AG04450 (cell line): ENCODE data around the gene SEMA4D. TPM values are rescaled to one million over a fixed set of nuclear protein-coding genes. Genes with fewer than 3 reads are reported as not detected.
A peak's percentile ranks its signal among the peaks of the same experiment; 100 is the strongest.

Experiments
- CTCF ChIA-PET: fragments of 300-600, 350-600 bp; formaldehyde crosslinking; extraction: SDS; loops from one replicate; lab custom pipeline; 2022; ENCODE audit warnings: antibody characterized with exemption, inconsistent platforms; lab: Charles Lee
- POLR2A ChIA-PET: fragments of 350-600 bp; formaldehyde crosslinking; extraction: SDS; loops from one replicate; lab custom pipeline; 2021; ENCODE audit warnings: antibody characterized with exemption, inconsistent platforms; lab: Yijun Ruan, JAX
- DNase-seq: peaks from one replicate; pipeline ENCODE4 v3.0.0-alpha.2; 2011; ENCODE audit warnings: low read depth, low spot score
- H3K27ac ChIP-seq: one replicate; pipeline ENCODE4 v1.5.1; 2012; ENCODE audit warnings: low read depth, low read length, control low read depth
- H3K27me3 ChIP-seq: one replicate; pipeline ENCODE4 v1.6.0; 2012; ENCODE audit warnings: low read length; ENCODE audit not compliant: control insufficient read depth, insufficient read depth
- H3K4me3 ChIP-seq: 2 replicates; pipeline ENCODE4 v1.5.1; 2011; ENCODE audit warnings: mild to moderate bottlenecking, low read depth, low read length, control low read depth
- H3K9me3 ChIP-seq: 2 replicates; pipeline ENCODE4 v1.5.1; 2012; ENCODE audit warnings: low read length; ENCODE audit not compliant: control insufficient read depth, insufficient read depth
- CTCF ChIP-seq: IDR thresholded peaks from 2 replicates; pipeline ENCODE4 v1.5.1; 2011; ENCODE audit warnings: low read depth, low read length, control low read depth, inconsistent platforms
- polyA plus RNA-seq: library from polyadenylated mRNA; depleted of rRNA; stranded (reverse); fragments of >200 nt; gene quantifications from 2 replicates; pipeline ENCODE4 v1.2.3, GENCODE V29; 2011

The SEMA4D gene
- polyA plus RNA-seq, 1 experiment, result 2.8 TPM

DNA sequence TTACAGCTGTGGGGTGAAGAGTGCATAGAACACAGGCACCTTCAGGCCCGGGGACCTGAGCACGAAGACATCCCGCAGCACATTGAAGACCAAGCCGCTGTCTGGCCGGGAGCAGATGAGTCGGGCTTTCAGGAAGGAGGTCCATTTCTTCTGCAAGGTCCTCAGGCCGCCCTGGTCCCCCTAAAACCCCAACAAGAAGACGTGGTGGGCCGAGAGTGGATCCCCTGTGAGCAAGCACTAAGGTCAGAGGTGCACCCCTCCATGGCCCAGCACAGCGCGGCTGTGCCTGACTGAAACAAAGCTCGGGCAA, 109.1 kb downstream of the SEMA4D start:
- TF ChIP-seq CTCF, result no peak
- Histone ChIP-seq H3K27me3 (no peaks in the 10 kb centered on the region), H3K4me3 (no peak overlapping the region), H3K9me3 (peaks cover 5% of the 10 kb centered on the region; the same call in 1 of the 2 replicates), H3K27ac (no peak overlapping the region)
- ChIA-PET POLR2A (no interaction called here), CTCF (no interaction called here)
- DNase-seq, result no peak

- Histone ChIP-seq H3K9me3 (peaks cover 5% of the 10 kb centered on the region; the same call in 1 of the 2 replicates), H3K27me3 (no peaks in the 10 kb centered on the region), H3K4me3 (no peak overlapping the region), H3K27ac (peak overlapping the region; percentile 31)
- TF ChIP-seq CTCF, result no peak
- POLR2A ChIA-PET, result interaction anchor here (0.7 kb wide), 1 partner anchor 574 kb away, joined by 3 read pairs; no protein-coding TSS in a partner anchor
- DNase-seq, result peak; percentile 51
- CTCF ChIA-PET, result interaction anchor here (1.2 kb wide), 1 partner anchor 161 kb away, joined by 6 read pairs; no protein-coding TSS in a partner anchor
Measured at GRCh38 chr9:89388084-89388867, 109.6 kb downstream of the SEMA4D start.

- Histone ChIP-seq H3K4me3 (no peak overlapping the region), H3K27me3 (no peaks in the 10 kb centered on the region), H3K27ac (no peak overlapping the region), H3K9me3 (peaks cover 5% of the 10 kb centered on the region; the same call in 1 of the 2 replicates)
- no peak for DNase-seq
- ChIA-PET CTCF (interaction anchor here (1.2 kb wide), 1 partner anchor 162 kb away, joined by 6 read pairs; no protein-coding TSS in a partner anchor), POLR2A (no interaction called here)
- TF ChIP-seq CTCF, result no peak
Measured at GRCh38 chr9:89387197-89387849, 110.6 kb downstream of the SEMA4D start.

- TF ChIP-seq CTCF, result no peak
- ChIA-PET POLR2A (no interaction called here), CTCF (interaction anchor here (1.2 kb wide), 1 partner anchor 162 kb away, joined by 5 read pairs; no protein-coding TSS in a partner anchor)
- DNase-seq, result no peak
- no peak overlapping the region for H3K4me3 ChIP-seq
- no peak overlapping the region for H3K27ac ChIP-seq
- H3K27me3 ChIP-seq, result no peaks in the 10 kb centered on the region
- H3K9me3 ChIP-seq, result peaks cover 5% of the 10 kb centered on the region; the same call in 1 of the 2 replicates
Measured at GRCh38 chr9:89386797-89387196, 111.1 kb downstream of the SEMA4D start.

DNA sequence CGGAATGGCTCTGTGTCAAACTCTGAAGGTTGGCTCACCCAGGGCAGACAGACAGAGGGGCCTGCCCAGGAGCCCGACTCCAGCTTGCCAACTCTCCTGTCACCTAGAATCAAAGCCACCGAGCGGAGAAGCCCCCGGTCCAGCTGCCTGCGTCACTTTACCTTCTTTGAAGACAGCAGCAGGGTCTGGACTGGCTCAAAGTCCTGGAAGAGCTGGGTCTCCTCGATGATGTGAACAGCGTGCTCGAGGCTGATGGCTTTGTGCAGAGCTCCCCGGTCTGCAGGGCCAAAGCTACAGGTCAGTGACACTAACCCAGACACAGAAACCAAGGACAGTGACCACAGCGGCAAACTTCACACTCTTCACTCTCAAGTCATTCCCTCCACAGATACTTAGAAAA, 111.7 kb downstream of the SEMA4D start:
- H3K4me3 ChIP-seq, result no peak overlapping the region
- no peak overlapping the region for H3K27ac ChIP-seq
- H3K9me3 ChIP-seq, result peaks cover 5% of the 10 kb centered on the region; the same call in 1 of the 2 replicates
- DNase-seq, result no peak
- POLR2A ChIA-PET, result no interaction called here
- TF ChIP-seq CTCF, result no peak
- no peaks in the 10 kb centered on the region for H3K27me3 ChIP-seq
- CTCF ChIA-PET, result interaction anchor here (1.2 kb wide), 1 partner anchor 163 kb away, joined by 5 read pairs; no protein-coding TSS in a partner anchor
